ENCODE measurements around the gene OR14C36. TPM values are rescaled to one million over a fixed set of nuclear protein-coding genes. Genes with fewer than 3 reads are reported as not detected.
"Not testable (repeated sequence)": the region's sequence is repeated elsewhere in the genome, so short reads cannot be mapped to it uniquely, and the experiment has no call there.

OR14C36 gene
- total and polyA plus RNA-seq, 9 of the 15 experiments (the other 6 are each of a cell fraction or from before 2014, with no cell fraction given): not detected

- no peaks in the 10 kb centered on the region for H3K79me2 ChIP-seq (ENCODE audit: control insufficient read depth, insufficient read depth, low read length)
Observed at GRCh38 chr1:248303324-248303723, 45.3 kb upstream of the OR14C36 start, which contains the start of gene OR2T12. TSS of gene OR2T12 (minus strand) at chr1:248303424. CDS start at chr1:248295578, 7,846 bp downstream.

GRCh38 chr1:248305672-248306071 is 42.9 kb upstream of the OR14C36 start:
- FAIRE-seq; H3K9me1 ChIP-seq (ENCODE audit: control insufficient read depth, insufficient read depth, low read length); DNase-seq (ENCODE audit: extremely low read depth in 1 of 4, low spot score in 3 of 4); intact Hi-C loops (cut with micrococcal nuclease); CTCF ChIA-PET (ENCODE audit: low intra/inter-chr PET ratio); H4K20me1 ChIP-seq (replicated peaks; ENCODE audit: control insufficient read depth, insufficient read depth, low read length); H3K79me2 ChIP-seq (ENCODE audit: control insufficient read depth, insufficient read depth, low read length); H3K9me3 ChIP-seq (replicated peaks; ENCODE audit: control insufficient read depth, insufficient read depth, low read depth, low read length); H3K27ac ChIP-seq (ENCODE audit: extremely low read depth, low read depth, low read length); H3K27me3 ChIP-seq (ENCODE audit: control insufficient read depth in 2 of 2, insufficient read depth in 2 of 2, low read length in 2 of 2); POLR2A ChIA-PET; H3K36me3 ChIP-seq (ENCODE audit: control insufficient read depth, insufficient read depth, low read length); H3K4me1 ChIP-seq (replicated peaks in 1 of 2; ENCODE audit: control insufficient read depth in 2 of 2, insufficient read depth in 2 of 2, low read length in 2 of 2); BruUV-seq (replicated peaks); H3K4me2 ChIP-seq (ENCODE audit: insufficient read depth, low read length); H2AFZ ChIP-seq (ENCODE audit: low read depth, low read length); H3K9ac ChIP-seq (ENCODE audit: insufficient read depth in 1 of 2, low read depth in 2 of 2, low read length in 2 of 2); in situ Hi-C loops (cut with MboI); H3K4me3 ChIP-seq; ATAC-seq: not testable (repeated sequence)
- WGBS (ENCODE audit: insufficient coverage, low coverage, missing lambda C conversion rate): 0% methylated on average over 7 of the region's 9 CpGs

More at GRCh38 chr1:248303324-248303723, 45.3 kb upstream of the OR14C36 start, which contains the start of gene OR2T12:
- Histone ChIP-seq H3K4me3 (no peak within 1 kb of the TSS), H3K9me3 (replicated peaks; ENCODE audit: control insufficient read depth, insufficient read depth, low read depth, low read length) (peaks cover 1% of the 10 kb centered on the region; the same call in 1 of the 2 replicates), H3K9ac (ENCODE audit: insufficient read depth in 1 of 2, low read depth in 2 of 2, low read length in 2 of 2) (no peak within 1 kb of the TSS), H3K9me1 (ENCODE audit: control insufficient read depth, insufficient read depth, low read length) (no peaks in the 10 kb centered on the region), H3K27me3 (ENCODE audit: control insufficient read depth in 2 of 2, insufficient read depth in 2 of 2, low read length in 2 of 2) (no peaks in the 10 kb centered on the region), H2AFZ (ENCODE audit: low read depth, low read length) (no peak within 1 kb of the TSS), H3K27ac (ENCODE audit: extremely low read depth, low read depth, low read length) (no peak within 1 kb of the TSS), H3K4me1 (replicated peaks in 1 of 2; ENCODE audit: control insufficient read depth in 2 of 2, insufficient read depth in 2 of 2, low read length in 2 of 2) (no peaks in the 10 kb centered on the region), H3K36me3 (ENCODE audit: control insufficient read depth, insufficient read depth, low read length) (no peaks in the 10 kb centered on the region), H3K4me2 (ENCODE audit: insufficient read depth, low read length) (no peak within 1 kb of the TSS), H4K20me1 (replicated peaks; ENCODE audit: control insufficient read depth, insufficient read depth, low read length) (no peaks in the 10 kb centered on the region)
- DNase-seq (ENCODE audit: extremely low read depth in 1 of 4, low spot score in 3 of 4) (no peak), FAIRE-seq (no peak), ATAC-seq (no peak)
- in situ Hi-C loops (cut with MboI) (no loop called here), intact Hi-C loops (cut with micrococcal nuclease) (no loop called here)
- ChIA-PET CTCF (ENCODE audit: low intra/inter-chr PET ratio) (no interaction called here), POLR2A (no interaction called here)
- TF ChIP-seq MBD2 (IDR thresholded peaks at IDR 0.05; ENCODE audit: borderline replicate concordance, low read depth): no peak
- BruUV-seq (replicated peaks): no TSS peak
- WGBS (ENCODE audit: insufficient coverage, low coverage, missing lambda C conversion rate): 0% methylated on average over 1 of the region's 1 CpG
